Caco-2 (cell line): ENCODE data around the gene NT5C1B. TPM values are rescaled to one million over a fixed set of nuclear protein-coding genes. Genes with fewer than 3 reads are reported as not detected.
"Not testable (repeated sequence)": the region's sequence is repeated elsewhere in the genome, so short reads cannot be mapped to it uniquely, and the experiment has no call there.

Source experiments
- Bru-seq: library from RNA; stranded (reverse); fragments of 400-500 nt; gene quantifications from one replicate; lab custom pipeline; 2021; lab: Mats Ljungman, UMichigan
- BruChase-seq, 2 experiments: library from RNA; stranded (reverse); fragments of 400-500 nt; gene quantifications; one replicate each; lab custom pipeline; 2021; lab: Mats Ljungman, UMichigan
- BruUV-seq: library from RNA; stranded (reverse); fragments of 400-500 nt; replicated peaks from 2 replicates; lab custom pipeline; 2021; lab: Mats Ljungman, UMichigan
- CTCF ChIA-PET: fragments of 300-600 bp; sonication (Branson Sonifier 250); formaldehyde crosslinking; loops from one replicate; lab custom pipeline; 2022; ENCODE audit warnings: antibody characterized with exemption; lab: Charles Lee
- POLR2A ChIA-PET: fragments of 300-600 bp; sonication (Branson Sonifier 250); formaldehyde crosslinking; loops from one replicate; lab custom pipeline; 2022; ENCODE audit warnings: antibody characterized with exemption; lab: Charles Lee
- DNase-seq, 2 experiments: peaks; one replicate each; pipeline versions ENCODE4 v3.0.0 to v3.0.0-alpha.2; 2020 to 2022
- H3K27me3 ChIP-seq: replicated peaks from 2 replicates; pipeline ENCODE4 v1.6.0; 2011; ENCODE audit warnings: low read length; ENCODE audit not compliant: control insufficient read depth, insufficient read depth
- H3K36me3 ChIP-seq: 2 replicates; pipeline ENCODE4 v1.5.1; 2011; ENCODE audit warnings: low read length; ENCODE audit not compliant: control insufficient read depth, insufficient read depth
- H3K4me1 ChIP-seq: fragments of 250-450 bp; sonication (Bioruptor Pico); 2 replicates; pipeline ENCODE4 v1.5.1; 2020; ENCODE audit warnings: mild to moderate bottlenecking
- H3K4me3 ChIP-seq: 2 replicates; pipeline ENCODE4 v1.5.1; 2011; ENCODE audit warnings: low read depth, mild to moderate bottlenecking, control low read depth, low read length
- H3K9me3 ChIP-seq: fragments of 250-450 bp; sonication (Bioruptor Pico); 2 replicates; pipeline ENCODE4 v1.5.1; 2020; ENCODE audit warnings: mild to moderate bottlenecking, moderate library complexity
- H3K27ac Mint-ChIP-seq: one replicate; pipeline ENCODE4 v1.8.0; 2022; ENCODE audit warnings: mixed read lengths; ENCODE audit not compliant: unreplicated experiment
- H3K27me3 Mint-ChIP-seq: one replicate; pipeline ENCODE4 v1.8.0; 2022; ENCODE audit warnings: mixed read lengths; ENCODE audit not compliant: insufficient read depth, unreplicated experiment
- H3K36me3 Mint-ChIP-seq: one replicate; pipeline ENCODE4 v1.8.0; 2022; ENCODE audit warnings: mild to moderate bottlenecking, mixed read lengths; ENCODE audit not compliant: insufficient read depth, unreplicated experiment
- H3K4me1 Mint-ChIP-seq: one replicate; pipeline ENCODE4 v1.8.0; 2022; ENCODE audit warnings: low read depth, mixed read lengths; ENCODE audit not compliant: unreplicated experiment
- H3K4me3 Mint-ChIP-seq: one replicate; pipeline ENCODE4 v1.8.0; 2022; ENCODE audit warnings: mild to moderate bottlenecking, moderate library complexity, mixed read lengths; ENCODE audit not compliant: unreplicated experiment
- H3K9me3 Mint-ChIP-seq: one replicate; pipeline ENCODE4 v1.8.0; 2022; ENCODE audit warnings: mixed read lengths; ENCODE audit not compliant: unreplicated experiment
- intact Hi-C: fragments of 100-400 bp; cut with micrococcal nuclease; formaldehyde crosslinking; loops from one replicate; pipeline ENCODE4 v1.10.0; 2022; ENCODE audit not compliant: unreplicated experiment
- long read RNA-seq: library from polyadenylated mRNA; stranded (forward); transcript quantifications from one replicate; pipeline ENCODE4 v2.0.0, GENCODE V29; 2022
- total RNA-seq: library from RNA; stranded (reverse); gene quantifications from 2 replicates; pipeline ENCODE4 v1.2.3, GENCODE V29; 2022
- TF ChIP-seq, protein P1 (sequence below), 2 experiments: fragments of 200-600 bp in 1 of 2; IDR thresholded peaks; 1 replicate in 1 of 2; 2 replicates in 1 of 2; pipeline versions ENCODE4 v1.5.1 to v1.8.0; 2011 to 2022; ENCODE audit warnings: antibody characterized with exemption in 1 of 2, control low read depth in 1 of 2, inconsistent platforms in 1 of 2, low read depth in 1 of 2, low read length in 1 of 2, mild to moderate bottlenecking in 1 of 2, moderate library complexity in 1 of 2; ENCODE audit not compliant: insufficient read depth in 1 of 2, severe bottlenecking in 1 of 2, unreplicated experiment in 1 of 2

Gene NT5C1B
- total RNA-seq (not detected in 2 replicates), Bru-seq, nascent RNA (not detected), BruChase-seq, experiment 1, labeled RNA remaining after a 2-hour chase (not detected), BruChase-seq, experiment 2, labeled RNA remaining after a 6-hour chase (not detected)
- long read RNA-seq, result 0 reads

GRCh38 chr2:18589354-18589753, at the start of gene NT5C1B:
Gene NT5C1B (minus strand): TSS chr2:18589569. CDS start chr2:18589468, 101 bp downstream.
- Histone ChIP-seq H3K36me3 (no peaks in the 10 kb centered on the region), H3K4me1 (no peaks in the 10 kb centered on the region), H3K4me3 (no peak within 1 kb of the TSS), H3K9me3 (no peaks in the 10 kb centered on the region), H3K27me3 (no peaks in the 10 kb centered on the region)
- Mint-ChIP-seq H3K27me3 (no peaks in the 10 kb centered on the region), H3K4me3 (no peak within 1 kb of the TSS), H3K9me3 (no peaks in the 10 kb centered on the region), H3K27ac (no peak within 1 kb of the TSS), H3K4me1 (no peaks in the 10 kb centered on the region), H3K36me3 (no peaks in the 10 kb centered on the region)
- intact Hi-C loops, result no loop called here
- ChIA-PET POLR2A (no interaction called here), CTCF (no interaction called here)
- BruUV-seq, result no TSS peak
- TF ChIP-seq, protein P1, sequence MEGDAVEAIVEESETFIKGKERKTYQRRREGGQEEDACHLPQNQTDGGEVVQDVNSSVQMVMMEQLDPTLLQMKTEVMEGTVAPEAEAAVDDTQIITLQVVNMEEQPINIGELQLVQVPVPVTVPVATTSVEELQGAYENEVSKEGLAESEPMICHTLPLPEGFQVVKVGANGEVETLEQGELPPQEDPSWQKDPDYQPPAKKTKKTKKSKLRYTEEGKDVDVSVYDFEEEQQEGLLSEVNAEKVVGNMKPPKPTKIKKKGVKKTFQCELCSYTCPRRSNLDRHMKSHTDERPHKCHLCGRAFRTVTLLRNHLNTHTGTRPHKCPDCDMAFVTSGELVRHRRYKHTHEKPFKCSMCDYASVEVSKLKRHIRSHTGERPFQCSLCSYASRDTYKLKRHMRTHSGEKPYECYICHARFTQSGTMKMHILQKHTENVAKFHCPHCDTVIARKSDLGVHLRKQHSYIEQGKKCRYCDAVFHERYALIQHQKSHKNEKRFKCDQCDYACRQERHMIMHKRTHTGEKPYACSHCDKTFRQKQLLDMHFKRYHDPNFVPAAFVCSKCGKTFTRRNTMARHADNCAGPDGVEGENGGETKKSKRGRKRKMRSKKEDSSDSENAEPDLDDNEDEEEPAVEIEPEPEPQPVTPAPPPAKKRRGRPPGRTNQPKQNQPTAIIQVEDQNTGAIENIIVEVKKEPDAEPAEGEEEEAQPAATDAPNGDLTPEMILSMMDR (IDR thresholded peaks at IDR 0.05; ENCODE audit: insufficient read depth in 1 of 2, low read depth in 1 of 2, low read length in 1 of 2, severe bottlenecking in 1 of 2, unreplicated experiment in 1 of 2), result no peak
- DNase-seq, result no peak

DNA sequence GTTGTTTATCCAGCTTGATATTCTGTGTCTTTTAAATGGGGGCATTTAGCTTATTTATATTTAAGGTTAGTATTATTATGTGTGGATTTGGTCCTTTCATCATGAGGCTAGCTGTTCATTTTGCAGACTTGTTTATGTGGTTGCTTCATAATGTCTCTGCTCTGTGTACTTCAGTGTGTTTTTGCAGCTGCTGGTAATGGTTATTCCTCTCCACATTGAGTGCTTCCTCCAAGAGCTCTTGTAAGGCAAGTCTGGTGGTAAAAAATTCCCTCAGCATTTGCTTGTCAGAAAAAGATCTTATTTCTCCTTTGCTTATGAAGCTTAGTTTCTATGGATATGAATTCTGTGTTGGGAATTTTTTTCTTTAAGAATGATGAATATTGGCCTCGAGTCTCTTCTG, 47.8 kb upstream of the NT5C1B start:
- H3K4me3 Mint-ChIP-seq, result no peak overlapping the region
- no peaks in the 10 kb centered on the region for H3K36me3 ChIP-seq
- H3K9me3 ChIP-seq, result peaks cover 11% of the 10 kb centered on the region
- no TSS peak for BruUV-seq
- intact Hi-C loops, result no loop called here
- H3K4me3 ChIP-seq, result no peak overlapping the region
- no peaks in the 10 kb centered on the region for H3K4me1 ChIP-seq
- no peaks in the 10 kb centered on the region for H3K36me3 Mint-ChIP-seq
- no peak for DNase-seq
- TF ChIP-seq, protein P1 (IDR thresholded peaks at IDR 0.05; ENCODE audit: insufficient read depth in 1 of 2, low read depth in 1 of 2, low read length in 1 of 2, severe bottlenecking in 1 of 2, unreplicated experiment in 1 of 2), result no peak
- POLR2A ChIA-PET, result no interaction called here
- CTCF ChIA-PET, result no interaction called here
- peaks cover 25% of the 10 kb centered on the region for H3K9me3 Mint-ChIP-seq
- no peak overlapping the region for H3K27ac Mint-ChIP-seq
- no peaks in the 10 kb centered on the region for H3K4me1 Mint-ChIP-seq
- H3K27me3 ChIP-seq, result no peaks in the 10 kb centered on the region
- H3K27me3 Mint-ChIP-seq, result no peaks in the 10 kb centered on the region

GRCh38 chr2:18632699-18633098, 43.3 kb upstream of the NT5C1B start:
- CTCF ChIA-PET, result not testable (repeated sequence)

More at GRCh38 chr2:18632699-18633098, 43.3 kb upstream of the NT5C1B start:
- H3K4me1 Mint-ChIP-seq, POLR2A ChIA-PET, intact Hi-C loops, H3K4me3 ChIP-seq, H3K4me1 ChIP-seq, H3K27ac Mint-ChIP-seq, H3K4me3 Mint-ChIP-seq, H3K27me3 Mint-ChIP-seq, H3K36me3 Mint-ChIP-seq, DNase-seq, H3K27me3 ChIP-seq, BruUV-seq, H3K36me3 ChIP-seq: not testable (repeated sequence)
- H3K9me3 ChIP-seq, result peaks cover 11% of the 10 kb centered on the region
- peaks cover 38% of the 10 kb centered on the region for H3K9me3 Mint-ChIP-seq
